ENCODE data around the gene WDTC1. TPM values are rescaled to one million over a fixed set of nuclear protein-coding genes. Genes with fewer than 3 reads are reported as not detected.

WDTC1 gene
- total and polyA plus RNA-seq, 9 of the 15 experiments (the other 6 are each of a cell fraction or from before 2014, with no cell fraction given) = 0.18 to 32.3 (median 8.8) TPM

DNA sequence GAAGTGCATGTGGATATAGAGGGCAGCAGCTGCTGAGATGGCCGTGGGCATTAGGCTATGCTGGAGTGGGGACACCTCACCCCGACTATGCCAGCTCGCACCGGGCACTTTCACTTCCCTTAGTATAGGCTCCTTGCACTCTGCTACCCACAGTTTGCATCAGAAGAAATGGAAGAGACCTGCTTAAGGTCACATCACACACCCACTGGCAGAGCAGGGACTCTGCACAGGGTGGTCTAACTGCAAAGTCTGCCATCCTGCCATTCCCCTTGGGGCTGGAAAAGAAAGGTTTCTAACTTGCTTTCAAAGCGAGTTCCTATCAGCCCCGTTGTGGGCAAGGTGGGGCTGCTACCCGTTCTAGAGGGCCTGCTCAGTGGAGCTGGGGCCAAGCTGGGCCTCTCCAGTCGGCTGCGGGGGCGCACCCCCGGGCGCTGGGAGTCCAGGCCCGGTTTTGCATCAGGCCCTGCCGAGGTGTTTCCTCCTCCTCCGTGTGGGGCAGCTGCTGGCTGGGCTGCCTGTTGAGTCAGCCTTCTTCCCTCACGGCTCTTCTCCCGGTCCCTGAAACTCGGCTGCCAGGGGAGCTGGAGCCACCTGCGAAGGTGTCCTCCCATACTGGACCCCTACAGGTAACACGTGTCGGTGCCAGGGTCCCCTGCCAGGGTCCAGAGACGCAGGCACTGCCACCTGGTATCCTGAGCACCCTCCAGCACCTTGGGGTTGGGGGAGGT lies 107.3 kb downstream of the WDTC1 start, which contains the start of gene SYTL1 (continued):
- no peak for TF ChIP-seq CHAMP1 (IDR thresholded peaks at IDR 0.05)
- TF ChIP-seq TRIM24 (IDR thresholded peaks at IDR 0.05) = no peak
- TF ChIP-seq RFX7 (CRISPR knock-in tag; IDR thresholded peaks at IDR 0.05) = no peak
- no peak for TF ChIP-seq SLC30A9 (CRISPR knock-in tag; IDR thresholded peaks at IDR 0.05)
- TF ChIP-seq NFE2 (IDR thresholded peaks at IDR 0.05; ENCODE audit: low read depth) = no peak
- TF ChIP-seq MECOM (CRISPR knock-in tag; IDR thresholded peaks at IDR 0.05) = no peak
- no peak for TF ChIP-seq SMAD2 (IDR thresholded peaks at IDR 0.05; ENCODE audit: low read depth, low read length)
- TF ChIP-seq, protein P1, sequence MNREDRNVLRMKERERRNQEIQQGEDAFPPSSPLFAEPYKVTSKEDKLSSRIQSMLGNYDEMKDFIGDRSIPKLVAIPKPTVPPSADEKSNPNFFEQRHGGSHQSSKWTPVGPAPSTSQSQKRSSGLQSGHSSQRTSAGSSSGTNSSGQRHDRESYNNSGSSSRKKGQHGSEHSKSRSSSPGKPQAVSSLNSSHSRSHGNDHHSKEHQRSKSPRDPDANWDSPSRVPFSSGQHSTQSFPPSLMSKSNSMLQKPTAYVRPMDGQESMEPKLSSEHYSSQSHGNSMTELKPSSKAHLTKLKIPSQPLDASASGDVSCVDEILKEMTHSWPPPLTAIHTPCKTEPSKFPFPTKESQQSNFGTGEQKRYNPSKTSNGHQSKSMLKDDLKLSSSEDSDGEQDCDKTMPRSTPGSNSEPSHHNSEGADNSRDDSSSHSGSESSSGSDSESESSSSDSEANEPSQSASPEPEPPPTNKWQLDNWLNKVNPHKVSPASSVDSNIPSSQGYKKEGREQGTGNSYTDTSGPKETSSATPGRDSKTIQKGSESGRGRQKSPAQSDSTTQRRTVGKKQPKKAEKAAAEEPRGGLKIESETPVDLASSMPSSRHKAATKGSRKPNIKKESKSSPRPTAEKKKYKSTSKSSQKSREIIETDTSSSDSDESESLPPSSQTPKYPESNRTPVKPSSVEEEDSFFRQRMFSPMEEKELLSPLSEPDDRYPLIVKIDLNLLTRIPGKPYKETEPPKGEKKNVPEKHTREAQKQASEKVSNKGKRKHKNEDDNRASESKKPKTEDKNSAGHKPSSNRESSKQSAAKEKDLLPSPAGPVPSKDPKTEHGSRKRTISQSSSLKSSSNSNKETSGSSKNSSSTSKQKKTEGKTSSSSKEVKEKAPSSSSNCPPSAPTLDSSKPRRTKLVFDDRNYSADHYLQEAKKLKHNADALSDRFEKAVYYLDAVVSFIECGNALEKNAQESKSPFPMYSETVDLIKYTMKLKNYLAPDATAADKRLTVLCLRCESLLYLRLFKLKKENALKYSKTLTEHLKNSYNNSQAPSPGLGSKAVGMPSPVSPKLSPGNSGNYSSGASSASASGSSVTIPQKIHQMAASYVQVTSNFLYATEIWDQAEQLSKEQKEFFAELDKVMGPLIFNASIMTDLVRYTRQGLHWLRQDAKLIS (CRISPR knock-in tag; IDR thresholded peaks at IDR 0.05) = no peak
- TF ChIP-seq ZNF212 (CRISPR knock-in tag; IDR thresholded peaks at IDR 0.05) = no peak
- peak; percentile 66 for TF ChIP-seq ZFX (CRISPR knock-in tag; IDR thresholded peaks at IDR 0.05)
- no peak for TF ChIP-seq PRPF4 (IDR thresholded peaks at IDR 0.05; ENCODE audit: insufficient read depth, low read depth, low read length, poor library complexity, severe bottlenecking)
- no peak for TF ChIP-seq TGIF2 (CRISPR knock-in tag; IDR thresholded peaks at IDR 0.05)
- TF ChIP-seq NCOA2 (IDR thresholded peaks at IDR 0.05; ENCODE audit: partially characterized antibody in 2 of 2) = no peak
- no peak for TF ChIP-seq HDAC8 (tag; IDR thresholded peaks at IDR 0.05)
- no peak for TF ChIP-seq NUFIP1 (IDR thresholded peaks at IDR 0.05; ENCODE audit: partially characterized antibody)
- TF ChIP-seq SMARCA5 (IDR thresholded peaks at IDR 0.05) = no peak
- peak; percentile 30 for TF ChIP-seq SAP30 (IDR thresholded peaks at IDR 0.05; ENCODE audit: borderline replicate concordance, insufficient read depth, low read depth, low read length, poor library complexity, severe bottlenecking)
- TF ChIP-seq HMG20A (CRISPR knock-in tag; conservative IDR thresholded peaks at IDR 0.05) = no peak
- TF ChIP-seq MTA1 (IDR thresholded peaks at IDR 0.05; ENCODE audit: borderline replicate concordance) = no peak
- TF ChIP-seq HSF4 (CRISPR knock-in tag; IDR thresholded peaks at IDR 0.05; ENCODE audit: borderline replicate concordance) = no peak
- no peak; the same call in 1 of the 2 replicates for TF ChIP-seq ZFP91 (CRISPR knock-in tag; IDR thresholded peaks at IDR 0.05)
- no peak for TF ChIP-seq ZC3H4 (CRISPR knock-in tag; IDR thresholded peaks at IDR 0.05; ENCODE audit: borderline replicate concordance)

Data from K562 (cell line).